HG03460 (cell line): Measurements from ENCODE around the gene CDH4.
"Not testable (repeated sequence)": the region's sequence is repeated elsewhere in the genome, so short reads cannot be mapped to it uniquely, and the experiment has no call there.

Experiments used
- ATAC-seq: cut with Tn5 transposase; IDR thresholded peaks from one replicate; pipeline ENCODE4 v1.9.1; 2021; ENCODE audit not compliant: unreplicated experiment

The CDH4 gene

DNA sequence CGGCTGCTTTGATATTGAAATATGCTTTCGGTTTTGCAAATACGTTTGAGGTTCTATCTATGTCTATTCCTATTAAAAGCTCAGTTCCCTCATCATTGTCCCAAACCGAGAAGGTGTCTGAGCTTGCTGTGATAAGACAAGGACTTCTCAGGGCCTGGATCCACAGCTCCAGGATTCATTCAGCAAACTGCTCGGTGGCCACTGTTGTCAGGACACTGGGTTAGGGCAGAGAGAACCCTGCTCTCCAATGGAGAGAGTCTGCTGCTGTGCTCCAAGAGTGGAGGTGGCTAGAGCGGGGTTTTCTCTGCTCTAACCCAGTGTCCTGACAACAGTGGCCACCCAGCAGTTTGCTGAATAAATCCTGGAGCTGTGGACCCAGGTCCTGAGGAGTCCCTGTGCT lies 198.5 kb downstream of the CDH4 start:
- no peak for ATAC-seq

DNA sequence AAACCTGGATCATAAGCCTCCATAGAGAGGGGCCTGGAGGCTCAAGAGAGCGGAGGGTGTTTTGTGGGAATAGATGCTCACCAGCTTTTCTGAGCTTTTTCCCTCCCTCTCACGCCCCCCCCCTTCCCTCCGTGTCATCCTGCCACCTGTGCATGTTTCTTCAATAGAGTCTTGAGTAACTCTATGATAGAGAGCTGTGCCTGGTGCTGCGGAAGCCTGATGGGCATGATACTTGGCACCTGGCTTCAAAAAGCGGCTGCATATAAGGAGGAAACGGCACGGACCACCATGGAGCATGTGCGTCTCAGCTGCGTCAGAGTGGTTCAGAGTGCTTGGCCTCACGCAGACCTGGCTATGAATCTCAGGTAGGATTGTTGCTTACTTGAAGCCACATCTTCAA lies 198.9 kb downstream of the CDH4 start:
- no peak for ATAC-seq

DNA sequence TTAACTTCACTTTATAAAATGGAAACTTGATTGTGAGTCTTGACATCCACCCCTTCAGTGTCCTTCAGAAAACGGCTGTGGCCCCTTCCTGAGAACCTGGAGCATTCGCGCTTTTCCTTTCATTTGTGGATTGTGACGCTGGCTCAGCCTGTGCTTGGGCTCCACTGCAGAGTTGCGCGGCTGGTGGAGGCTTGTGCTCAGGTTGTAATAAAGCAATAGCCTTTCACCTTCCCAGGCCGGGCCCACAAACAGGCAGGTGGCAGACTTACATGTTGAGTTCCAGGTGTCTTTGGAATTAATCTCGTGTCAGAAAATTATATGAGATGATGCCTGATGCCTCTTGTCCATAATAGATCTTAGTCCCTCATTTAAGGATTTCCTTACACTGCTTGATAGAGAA lies 199.9 kb downstream of the CDH4 start:
- ATAC-seq, result no peak

DNA sequence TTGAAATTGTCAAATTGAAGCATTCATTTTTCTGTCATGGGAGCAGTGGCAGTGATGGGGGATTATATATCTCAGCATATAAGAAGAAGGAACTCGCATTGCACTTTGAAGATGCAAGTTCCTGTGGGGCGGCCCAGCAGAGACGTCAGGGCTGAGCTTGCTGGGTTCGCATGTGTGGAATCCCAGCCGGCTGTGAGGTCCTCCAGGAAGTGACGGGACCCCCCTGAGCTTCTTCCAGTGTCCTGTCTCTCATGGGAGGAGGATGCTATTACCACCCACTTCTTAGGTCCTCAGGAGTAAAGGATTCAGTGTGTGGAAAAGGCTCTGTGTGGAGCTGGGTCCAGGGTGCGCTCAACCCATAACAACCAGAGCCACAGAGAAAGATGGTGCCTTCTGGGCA lies 201.2 kb downstream of the CDH4 start:
- no peak for ATAC-seq

DNA sequence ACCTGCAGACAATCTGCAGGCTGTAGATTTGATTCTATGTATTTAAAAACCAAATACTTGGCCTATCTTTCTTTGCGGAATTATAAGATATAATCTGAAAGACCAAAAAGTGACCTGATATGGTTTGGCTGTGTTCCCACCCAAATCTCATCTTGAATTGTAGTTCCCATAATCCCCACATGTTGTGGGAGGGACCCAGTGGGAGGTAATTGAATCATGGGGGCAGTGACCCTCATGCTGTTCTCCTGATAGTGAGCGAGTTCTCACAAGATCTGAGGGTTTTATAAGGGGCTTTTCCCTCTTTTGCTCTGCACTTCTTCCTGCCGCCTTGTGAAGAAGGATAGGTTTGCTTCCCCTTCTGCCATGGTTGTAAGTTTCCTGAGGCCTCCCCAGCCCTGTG lies 201.6 kb downstream of the CDH4 start:
- not testable (repeated sequence) for ATAC-seq

DNA sequence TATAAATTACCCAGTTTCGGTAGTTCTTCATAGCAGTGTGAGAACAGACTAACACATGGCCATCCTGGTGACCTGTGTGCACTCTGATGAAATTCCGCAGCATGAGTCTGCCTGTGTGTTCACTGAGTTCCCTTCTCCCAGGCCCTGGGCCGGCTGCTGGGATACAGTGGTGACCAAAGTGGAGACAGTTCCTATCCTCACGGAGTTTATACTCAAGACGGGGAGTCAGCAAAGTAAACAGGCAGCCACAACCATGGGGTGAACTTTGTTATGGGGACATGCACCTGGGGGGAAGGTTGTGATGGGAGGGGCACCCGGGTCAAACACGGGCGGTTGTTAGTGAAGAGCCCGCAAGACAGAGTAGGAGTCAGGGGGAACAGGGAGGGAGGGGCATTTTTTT lies 202.0 kb downstream of the CDH4 start:
- ATAC-seq, result no peak

DNA sequence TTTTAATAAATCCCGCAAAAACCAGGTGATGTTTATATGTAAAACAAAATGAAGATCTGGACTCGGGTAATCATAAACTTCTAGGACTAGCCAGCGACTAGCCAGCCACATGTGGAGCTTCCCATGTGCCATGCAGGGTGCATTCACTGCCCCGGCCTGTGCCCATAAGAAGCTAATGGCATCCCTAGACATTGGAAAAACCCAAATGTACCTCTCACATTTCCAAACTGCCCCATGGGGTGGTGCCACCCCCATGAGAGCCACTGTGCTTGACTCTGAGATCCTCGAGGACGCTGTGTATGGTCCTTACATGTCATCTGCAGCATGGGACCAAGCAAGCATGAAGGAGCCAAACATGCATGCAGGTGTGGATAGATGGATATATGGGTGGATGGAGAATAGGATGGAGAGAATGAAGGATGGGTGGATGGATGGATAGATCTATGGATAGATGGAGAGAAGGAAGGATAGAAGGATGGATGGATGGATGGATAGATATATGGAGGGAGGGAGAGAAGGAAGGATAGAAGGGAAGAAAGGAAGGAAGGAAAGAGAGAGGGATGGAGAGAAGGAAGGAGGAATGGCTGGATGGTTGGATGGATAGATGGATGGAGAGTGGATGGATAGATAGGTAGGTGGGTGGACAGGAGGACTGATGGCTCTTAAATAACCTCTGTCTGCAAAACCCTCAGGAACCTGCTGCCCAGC lies 203.6 kb downstream of the CDH4 start:
- no peak for ATAC-seq

DNA sequence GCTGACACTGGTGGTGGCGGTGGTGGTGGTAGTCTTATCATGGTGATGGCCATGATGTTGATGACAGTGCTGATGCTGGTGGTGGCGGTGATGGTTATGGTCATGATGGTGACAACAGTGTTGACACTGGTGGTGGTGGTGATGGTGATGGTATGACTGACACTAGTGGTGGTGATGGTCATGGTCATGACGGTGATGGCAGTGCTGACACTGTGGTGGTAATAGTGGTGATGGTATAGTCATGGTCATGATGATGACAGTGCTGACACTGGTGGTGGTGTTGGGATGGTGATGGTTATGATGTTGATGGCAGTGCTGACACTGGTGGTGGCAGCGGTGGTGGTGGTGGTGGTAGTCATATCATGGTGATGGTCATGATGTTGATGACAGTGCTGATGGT lies 205.7 kb downstream of the CDH4 start:
- ATAC-seq, result no peak

DNA sequence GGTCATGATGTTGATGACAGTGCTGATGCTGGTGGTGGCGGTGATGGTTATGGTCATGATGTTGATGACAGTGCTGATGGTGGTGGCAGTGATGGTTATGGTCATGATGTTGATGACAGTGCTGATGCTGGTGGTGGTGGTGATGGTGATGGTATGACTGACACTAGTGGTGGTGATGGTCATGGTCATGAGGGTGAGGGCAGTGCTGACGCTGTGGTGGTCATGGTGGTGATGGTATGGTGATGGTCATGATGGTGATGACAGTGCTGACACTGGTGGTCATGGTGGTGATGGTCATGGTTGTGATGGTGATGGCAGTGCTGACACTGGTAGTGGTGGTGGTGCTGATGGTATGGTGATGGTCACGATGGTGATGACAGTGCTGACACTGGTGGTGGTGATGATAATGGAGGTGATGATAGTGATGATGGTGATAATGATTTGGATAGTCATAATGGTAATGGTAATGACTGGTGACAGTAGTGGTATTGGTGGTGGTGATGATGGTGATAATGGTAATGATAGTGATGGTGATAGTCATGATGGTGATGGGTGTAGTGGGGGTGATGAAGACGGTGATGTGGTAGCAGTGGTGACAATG lies 206.2 kb downstream of the CDH4 start:
- no peak for ATAC-seq

DNA sequence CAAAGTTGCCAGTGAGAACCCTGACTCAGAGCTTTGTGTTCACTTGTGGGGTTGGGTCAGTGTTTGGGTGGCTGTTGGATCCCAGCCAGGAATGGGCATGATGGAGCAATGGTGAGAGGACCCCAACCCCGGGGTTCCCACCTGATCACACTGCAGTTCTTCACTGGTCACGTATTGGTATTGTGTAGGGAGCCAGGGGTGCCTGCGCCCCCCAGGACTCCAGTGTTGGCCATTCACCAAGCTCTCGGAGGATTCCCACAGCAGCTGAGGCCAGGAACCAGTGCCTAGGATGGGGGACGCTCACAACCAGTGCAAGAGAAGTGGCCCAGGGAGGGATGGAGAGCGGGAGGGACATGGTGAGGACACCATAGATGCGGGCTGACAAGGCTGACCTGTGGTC lies 207.2 kb downstream of the CDH4 start:
- no peak for ATAC-seq

DNA sequence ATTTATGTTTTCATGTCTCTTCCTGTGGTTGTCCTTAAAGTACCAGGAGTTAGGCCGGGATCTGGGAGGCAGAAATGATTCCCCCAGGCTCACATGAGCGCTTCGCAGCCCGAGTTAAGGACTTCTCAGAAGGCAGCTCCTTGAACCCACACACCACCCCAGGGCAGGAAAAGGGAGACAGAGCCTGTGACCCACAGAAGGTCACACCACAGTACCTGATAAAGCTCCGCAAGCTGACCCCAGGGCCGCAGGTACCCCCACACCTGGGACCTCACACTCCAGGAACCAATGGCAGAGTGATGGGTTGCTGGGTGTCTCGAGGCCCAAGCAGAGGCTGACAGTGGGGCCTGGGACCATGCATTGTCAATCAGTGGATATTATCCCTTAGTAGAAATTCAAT lies 207.6 kb downstream of the CDH4 start:
- no peak for ATAC-seq

DNA sequence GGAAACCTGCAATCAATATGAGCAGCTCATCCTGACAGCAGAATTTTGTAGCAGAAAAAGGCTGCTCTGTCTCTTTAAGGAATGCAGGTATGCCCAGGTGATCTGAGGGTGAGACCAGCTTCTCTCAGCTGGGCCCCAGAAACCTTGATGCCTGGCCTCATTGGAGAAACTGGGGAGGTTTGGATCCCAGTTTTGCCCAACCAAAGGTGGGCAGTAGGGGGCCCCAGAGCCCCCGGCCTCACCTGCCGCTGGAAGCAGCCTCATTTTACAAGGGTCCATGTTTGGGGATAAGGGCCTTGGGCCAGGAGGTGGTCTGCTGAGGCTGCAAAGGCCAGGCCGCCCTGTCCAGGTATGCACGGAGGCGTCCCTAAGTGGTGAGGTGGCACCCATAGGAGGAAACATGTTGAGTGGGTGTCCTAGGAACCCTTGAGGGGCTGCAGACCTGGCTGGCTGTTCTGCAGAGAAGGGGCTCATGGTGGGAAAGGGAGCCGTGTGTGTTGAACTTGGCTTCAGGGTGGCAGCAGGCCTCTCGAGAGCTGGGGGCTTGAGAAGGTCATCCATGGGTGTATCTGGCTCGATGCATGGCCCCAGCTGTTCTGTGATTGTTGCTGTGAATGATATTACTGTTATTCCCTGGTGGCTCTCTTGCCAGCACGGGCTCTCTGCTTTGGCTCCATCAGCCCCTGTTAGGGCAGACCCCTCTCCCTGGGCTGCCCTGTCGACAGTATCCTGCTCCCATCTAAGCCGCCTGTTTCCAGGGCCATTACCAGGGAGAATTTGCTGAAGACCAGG lies 208.4 kb downstream of the CDH4 start:
- ATAC-seq, result no peak

DNA sequence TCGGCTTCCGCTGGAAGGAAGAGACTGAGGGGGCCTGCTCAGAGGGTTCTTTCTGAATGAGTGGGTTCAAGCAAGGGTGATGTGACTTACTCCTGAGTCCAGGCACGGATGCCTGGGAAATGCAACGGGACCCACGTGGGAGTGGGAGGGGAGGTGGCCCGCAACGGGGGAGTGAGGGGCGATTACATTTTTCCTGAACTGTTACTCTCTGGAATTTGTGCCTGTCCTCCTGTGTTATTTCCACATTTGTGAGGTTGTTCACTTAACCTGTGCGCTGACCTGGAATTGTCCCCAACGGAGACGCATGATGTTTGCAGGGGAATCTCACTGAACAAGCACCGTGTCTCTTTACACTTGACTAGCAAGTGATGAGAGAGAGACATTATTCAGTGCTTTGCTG lies 209.4 kb downstream of the CDH4 start:
- no peak for ATAC-seq

DNA sequence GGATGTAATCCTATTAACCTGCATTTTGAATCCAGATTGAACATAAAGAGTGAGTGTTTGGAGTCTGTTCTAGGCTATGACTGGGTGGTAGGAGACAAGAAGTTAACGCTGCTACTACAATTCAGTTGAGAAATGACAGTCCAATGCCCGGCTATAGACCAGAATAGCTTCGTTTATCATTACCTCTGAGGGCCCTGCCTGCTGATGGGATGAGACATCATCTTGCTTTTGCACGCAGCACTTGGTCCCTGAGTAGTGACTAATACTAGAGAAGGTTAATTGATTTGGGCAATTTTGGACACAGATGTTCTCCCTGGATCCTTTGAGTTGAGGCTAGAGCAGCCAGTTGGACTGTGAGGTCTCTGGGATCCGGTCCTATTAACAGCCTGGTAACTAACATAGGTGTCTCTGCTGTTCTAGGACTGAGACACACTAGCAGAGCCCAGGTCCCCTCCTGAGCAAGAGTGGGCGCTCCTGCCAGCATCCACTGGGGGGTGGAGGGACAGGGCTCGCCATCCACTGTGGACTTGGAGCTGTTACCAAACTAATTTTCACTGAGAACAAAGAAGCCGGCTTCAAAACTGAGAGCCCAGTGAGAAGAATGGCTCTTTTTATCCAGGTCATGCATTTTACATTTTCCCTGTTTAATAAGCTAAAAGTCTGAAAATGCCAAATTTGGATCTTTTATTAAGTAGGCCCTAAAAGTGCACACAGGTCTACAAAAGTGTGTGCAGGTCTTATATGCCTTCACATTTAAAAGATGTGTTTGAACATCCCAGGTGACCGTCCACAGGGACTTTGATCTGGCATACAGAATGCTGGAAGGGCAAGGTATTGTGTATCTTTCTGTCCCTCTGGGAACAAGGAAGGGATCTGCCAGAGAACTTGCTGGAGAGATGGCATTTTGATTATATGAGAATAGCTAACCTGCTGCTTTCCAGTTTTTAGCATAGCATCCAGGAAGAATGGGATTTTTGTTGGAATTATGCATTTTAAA lies 212.5 kb downstream of the CDH4 start:
- no peak for ATAC-seq

DNA sequence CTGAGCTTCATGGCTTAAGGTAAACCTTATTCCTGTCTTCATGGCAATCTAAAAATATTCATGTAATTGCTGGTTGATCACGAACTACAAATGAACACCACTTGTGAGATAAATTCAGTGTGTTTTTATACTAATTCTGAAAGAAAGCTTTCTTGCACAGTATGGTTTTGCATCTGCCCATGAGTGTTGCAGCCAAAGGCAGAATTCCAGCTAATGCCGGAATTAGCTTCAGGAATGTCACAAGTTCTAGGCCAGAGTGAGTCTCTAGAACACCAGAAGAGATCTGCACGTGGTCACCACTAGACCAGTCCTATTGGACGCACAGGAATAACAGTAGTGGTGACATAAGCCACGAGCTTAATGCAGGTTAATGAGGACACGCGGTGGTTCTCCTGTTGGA lies 223.7 kb downstream of the CDH4 start:
- no peak for ATAC-seq

DNA sequence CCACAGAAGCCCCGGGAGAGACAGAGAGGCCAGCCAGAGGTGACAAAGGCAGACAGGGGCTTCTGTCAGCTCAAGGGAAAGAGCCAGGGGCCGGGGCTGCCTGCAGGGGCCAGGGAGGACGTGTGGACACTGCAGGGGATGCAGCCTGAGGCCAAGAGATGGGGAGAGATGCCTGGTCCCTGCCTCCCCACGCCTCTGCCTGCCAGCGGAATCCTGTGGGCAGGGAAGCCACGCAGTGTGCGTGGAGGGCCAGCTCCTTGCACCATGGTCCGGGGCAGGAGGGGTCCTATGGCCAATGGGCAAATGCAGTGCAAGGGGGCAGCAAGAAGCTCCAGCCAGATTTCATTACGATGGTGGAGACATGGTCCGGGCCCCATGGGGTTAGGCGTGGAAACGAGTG lies 224.9 kb downstream of the CDH4 start:
- ATAC-seq, result no peak

DNA sequence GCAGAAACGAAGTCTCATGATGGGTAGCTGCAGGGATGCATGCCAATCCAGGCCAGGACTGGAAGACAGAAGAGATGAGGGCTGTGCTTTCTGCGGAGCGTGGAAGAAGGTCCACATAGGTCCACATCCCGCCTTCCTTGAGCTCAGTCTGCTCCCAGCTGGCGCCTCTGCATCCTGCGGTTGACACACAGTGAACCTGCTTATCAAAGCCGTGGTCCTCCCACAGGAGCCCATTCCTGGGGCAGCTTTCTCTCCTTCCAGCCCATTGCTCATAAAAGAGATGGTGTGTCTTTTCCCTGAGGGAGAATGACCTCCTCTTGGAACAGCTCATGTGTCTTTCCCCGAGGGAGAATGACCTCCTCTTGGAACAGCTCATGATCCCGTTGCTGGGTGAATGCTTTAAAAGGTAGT lies 225.4 kb downstream of the CDH4 start:
- ATAC-seq, result no peak

DNA sequence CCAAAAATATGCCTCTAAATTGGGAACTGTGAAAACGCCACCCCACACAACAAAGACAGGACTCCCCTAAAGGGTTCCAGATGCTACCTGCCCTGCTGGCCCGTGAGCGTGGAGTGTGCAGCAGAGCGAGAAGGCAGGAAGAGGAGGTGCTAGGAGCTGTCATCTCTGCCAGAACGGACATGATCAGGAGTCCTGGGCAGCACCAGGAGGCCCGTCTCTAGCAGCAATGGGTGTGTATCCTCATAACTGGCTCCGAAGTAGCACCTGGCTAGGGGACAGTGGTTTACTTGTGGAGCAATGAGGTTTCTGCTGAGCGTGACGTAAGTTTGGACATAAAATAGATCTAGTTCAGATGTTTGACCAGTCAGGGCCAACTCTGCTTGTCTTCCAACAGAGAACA lies 226.0 kb downstream of the CDH4 start:
- no peak for ATAC-seq

DNA sequence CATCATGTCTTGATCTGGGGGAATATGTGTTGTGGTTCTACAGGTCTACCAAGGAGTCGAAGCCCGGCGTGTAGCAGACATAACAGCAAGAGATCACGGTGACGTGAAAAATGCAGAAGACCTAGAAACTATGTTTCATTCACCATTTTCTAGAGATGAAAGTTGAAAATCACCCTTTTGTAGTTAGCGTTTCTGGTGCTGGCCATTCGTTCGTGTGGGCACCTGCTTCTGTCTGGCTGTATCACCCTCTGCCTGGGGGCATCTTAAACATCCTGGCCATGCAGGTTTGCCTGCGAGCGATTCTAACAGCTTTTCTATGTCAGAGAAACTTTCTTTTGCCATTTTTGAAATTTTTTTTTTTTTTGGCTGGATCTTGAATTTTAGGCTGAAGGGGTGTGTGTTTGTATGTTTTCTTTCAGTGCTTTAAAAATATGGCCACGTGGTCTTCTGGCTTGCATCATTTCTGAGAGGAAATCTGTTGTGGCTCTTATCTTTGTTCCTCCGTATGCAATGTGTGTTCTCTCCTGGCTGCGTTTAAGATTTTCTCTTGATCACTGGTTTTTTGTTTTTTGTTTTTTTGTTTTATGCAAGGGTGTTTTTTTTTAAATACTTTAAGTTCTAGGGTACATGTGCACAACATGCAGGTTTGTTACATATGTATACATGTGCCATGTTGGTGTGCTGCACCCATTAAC lies 226.7 kb downstream of the CDH4 start:
- no peak for ATAC-seq

DNA sequence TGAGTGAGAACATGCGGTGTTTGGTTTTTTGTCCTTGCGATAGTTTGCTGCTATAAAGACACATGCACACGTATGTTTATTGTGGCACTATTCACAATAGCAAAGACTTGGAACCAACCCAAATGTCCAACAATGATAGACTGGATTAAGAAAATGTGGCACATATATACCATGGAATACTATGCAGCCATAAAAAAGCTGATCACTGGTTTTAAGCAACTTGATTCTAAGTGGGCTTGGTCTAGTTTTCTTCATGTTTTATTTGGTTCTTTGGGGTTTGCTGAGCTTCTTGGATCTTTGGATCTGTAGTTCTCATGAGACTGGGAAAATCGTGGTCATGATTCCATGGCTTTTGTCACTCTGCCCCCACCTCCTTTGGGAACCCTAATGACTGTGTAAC lies 227.4 kb downstream of the CDH4 start:
- not testable (repeated sequence) for ATAC-seq
